LHCN-M2 (cell line): Measurements from ENCODE around the gene PEX10. TPM values are rescaled to one million over a fixed set of nuclear protein-coding genes. Genes with fewer than 3 reads are reported as not detected.

Experiments used
- DNase-seq: peaks from one replicate; pipeline ENCODE4 v3.0.0-alpha.2; 2012; ENCODE audit warnings: low read depth
- total RNA-seq: library from RNA; depleted of rRNA; stranded (reverse); fragments of >200 nt; gene quantifications from 2 replicates; pipeline ENCODE4 v1.2.3, GENCODE V29; 2014

Gene PEX10
- total RNA-seq, 1 experiment from 2014 or later: 47.9 TPM

GRCh38 chr1:2388004-2388913 is 24.1 kb downstream of the PEX10 start:
- no peak for DNase-seq

DNA sequence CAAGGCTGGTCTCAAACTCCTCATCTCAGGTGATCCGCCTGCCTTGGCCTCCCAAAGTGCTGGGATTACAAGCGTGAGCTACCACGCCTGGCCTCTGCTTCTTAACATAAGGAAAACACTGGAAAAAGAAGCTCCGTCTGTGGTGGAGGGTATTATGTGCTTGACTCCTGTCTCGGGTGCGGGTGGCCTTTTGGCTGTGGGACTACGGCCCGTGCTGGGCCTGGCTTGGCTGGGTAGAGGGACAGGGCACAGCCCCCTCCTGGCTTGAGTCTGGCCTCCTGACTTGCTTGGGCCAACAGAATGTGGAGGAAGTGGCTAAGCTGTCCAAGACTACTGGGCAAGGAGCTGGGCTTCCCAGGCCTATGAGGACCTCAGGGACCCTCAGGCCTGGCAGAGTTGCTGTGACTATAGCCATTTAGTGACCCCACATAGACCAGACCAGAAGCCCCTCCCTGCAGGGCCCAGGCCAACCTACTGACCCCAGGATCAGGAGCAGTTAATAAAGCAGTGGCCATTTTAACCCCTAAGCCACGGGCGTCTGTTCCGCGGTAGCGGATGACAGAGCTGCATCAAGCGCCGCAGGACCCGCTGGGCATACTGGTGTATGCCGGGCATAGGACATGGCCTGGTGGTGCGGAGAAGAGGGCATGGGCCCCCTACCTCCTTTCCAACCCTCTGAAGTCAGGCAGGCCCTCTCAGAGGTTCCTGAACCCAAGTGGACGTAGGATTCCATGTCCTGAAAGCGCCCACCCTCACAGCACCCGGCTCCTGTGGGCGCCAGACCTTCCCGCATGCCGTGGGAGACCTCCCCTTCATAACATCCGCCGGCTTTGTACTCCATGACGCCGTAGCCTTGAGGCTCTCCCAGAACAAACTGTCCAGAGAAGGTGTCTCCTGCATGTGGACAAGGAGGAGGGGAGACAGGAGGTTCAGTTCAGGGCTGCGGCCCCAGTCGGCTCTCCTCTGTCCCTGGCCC is 25.4 kb downstream of the PEX10 start:
- no peak for DNase-seq

DNA sequence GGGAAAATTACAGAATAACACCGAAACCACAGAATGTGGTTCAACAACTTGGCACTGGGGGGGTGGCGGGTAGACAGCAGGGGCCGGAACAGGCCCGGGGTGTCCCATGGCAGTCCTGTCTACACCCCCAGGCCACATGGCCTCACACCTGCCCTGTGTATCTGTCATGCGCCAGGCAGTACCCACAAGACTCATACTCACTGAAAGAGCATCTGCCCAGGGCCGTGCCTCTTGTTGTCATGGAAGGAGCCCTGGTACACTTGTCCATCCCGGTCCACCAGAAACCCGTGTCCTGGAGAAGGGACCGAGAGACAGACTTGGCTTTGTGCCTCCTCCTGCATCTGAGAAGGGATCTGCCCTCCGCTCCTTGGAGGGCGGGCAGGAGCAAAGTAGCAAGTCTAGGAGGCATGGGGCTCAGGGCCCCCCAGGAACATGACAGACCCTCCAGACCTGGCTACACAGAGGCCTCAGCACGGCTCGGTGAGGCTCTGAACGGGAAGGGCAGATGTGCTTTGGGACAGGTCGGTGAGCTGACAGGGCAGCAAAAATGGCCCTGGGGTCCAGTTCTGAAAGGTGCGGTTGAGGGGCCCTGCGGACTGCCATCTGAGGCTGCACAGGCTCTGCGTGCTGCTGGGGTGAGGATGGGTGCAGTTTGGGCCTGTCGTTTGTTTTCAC is 26.6 kb downstream of the PEX10 start:
- DNase-seq: no peak

GRCh38 chr1:2384941-2385481 is 27.4 kb downstream of the PEX10 start:
- no peak for DNase-seq

DNA sequence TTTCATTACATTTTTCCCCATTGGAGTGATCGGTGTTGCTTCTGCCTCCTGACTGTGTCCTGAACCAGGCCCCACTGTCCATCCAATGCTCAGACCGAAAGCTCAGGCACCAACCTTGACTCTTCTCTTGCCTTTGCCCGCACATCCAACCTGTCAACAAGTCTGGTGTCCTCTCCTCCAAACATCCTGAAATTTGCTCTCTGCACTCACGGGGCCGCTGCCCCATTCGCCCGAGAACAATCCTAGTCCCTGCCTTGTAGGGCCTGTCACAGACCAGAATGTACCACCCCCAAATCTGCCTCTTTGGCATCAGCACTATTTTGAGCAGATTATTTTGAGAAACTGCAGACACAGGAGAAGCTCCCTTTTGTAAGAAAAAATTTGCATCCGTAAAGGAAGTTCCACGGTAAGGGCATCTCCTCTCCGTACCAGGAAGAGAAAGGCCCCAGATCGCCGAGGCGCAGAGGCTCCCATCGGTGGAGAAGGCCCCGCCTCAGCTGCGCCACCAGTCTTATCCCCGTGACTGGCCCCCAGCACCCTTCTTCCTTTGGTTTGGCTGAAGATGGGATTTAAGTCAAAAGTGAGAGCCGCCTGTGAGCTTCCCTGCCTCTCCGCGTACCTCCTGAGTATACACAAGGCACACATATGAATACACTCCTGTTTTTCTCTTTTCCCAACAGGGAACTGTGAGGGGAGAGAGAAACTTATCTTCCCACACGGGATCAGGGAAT is 28.1 kb downstream of the PEX10 start:
- no peak for DNase-seq

GRCh38 chr1:2383576-2383975 is 28.8 kb downstream of the PEX10 start:
- DNase-seq: no peak

DNA sequence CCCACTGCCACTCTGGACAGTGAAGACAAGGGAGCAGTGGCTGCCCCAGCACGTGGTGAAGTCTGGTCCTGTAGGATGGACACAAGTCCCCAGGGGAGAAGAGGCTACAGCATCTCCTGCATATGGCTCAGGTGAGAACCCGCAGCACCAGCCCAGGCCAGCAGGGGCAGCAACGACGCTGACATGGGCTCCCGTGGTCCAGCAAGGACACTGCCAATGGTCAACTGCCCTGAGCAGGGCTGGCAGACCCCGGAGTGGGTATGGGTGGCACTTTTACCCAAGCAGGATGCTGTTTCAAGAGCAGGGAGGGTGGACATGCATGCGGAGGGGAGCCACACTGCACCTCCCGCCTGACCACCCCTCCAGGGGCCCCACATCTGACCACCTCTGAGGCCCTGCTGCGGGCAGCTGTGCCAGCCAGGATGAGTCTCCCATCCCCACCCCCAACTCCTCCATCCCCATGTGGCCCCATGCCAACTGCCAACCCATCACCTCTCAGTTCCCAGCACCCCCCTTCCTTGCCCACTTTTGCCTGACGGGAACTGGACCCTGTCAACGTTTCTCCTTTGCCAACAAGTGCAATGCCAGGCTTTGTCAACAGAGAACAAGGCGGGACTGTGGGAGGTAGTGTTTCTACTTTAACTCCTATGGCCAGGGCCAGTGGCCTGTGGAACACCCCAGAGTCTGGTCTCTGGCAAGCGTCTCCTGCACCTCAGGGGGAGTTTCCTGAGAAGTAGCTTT is 29.6 kb downstream of the PEX10 start:
- no peak for DNase-seq

- DNase-seq: peak; percentile 63
These were observed 30.4 kb downstream of the PEX10 start for GRCh38 chr1:2381741-2382620.

- no peak for DNase-seq
These were observed 31.4 kb downstream of the PEX10 start for GRCh38 chr1:2380816-2381591.

- no peak for DNase-seq
These were observed 32.5 kb downstream of the PEX10 start for GRCh38 chr1:2379733-2380404.

- DNase-seq: no peak
These were observed 33.2 kb downstream of the PEX10 start for GRCh38 chr1:2378956-2379732.

GRCh38 chr1:2378441-2378851 is 33.9 kb downstream of the PEX10 start:
- no peak for DNase-seq

- DNase-seq: no peak
These were observed 34.5 kb downstream of the PEX10 start for GRCh38 chr1:2377751-2378440.

- DNase-seq: no peak
These were observed 35.3 kb downstream of the PEX10 start for GRCh38 chr1:2376931-2377672.

GRCh38 chr1:2376261-2376741 is 36.1 kb downstream of the PEX10 start:
- DNase-seq: no peak
